GM12873 (cell line): Measurements from ENCODE around the gene FSD1.

Source experiments
- CTCF ChIP-seq: IDR thresholded peaks from 2 replicates; pipeline ENCODE4 v1.5.1; 2012; ENCODE audit warnings: low read depth, mild to moderate bottlenecking, moderate library complexity, low read length, control low read depth; ENCODE audit not compliant: insufficient read depth; ENCODE audit errors: missing control alignments

FSD1 gene

GRCh38 chr19:4361152-4362046 is 57.0 kb downstream of the FSD1 start:
- no peak for TF ChIP-seq CTCF

DNA sequence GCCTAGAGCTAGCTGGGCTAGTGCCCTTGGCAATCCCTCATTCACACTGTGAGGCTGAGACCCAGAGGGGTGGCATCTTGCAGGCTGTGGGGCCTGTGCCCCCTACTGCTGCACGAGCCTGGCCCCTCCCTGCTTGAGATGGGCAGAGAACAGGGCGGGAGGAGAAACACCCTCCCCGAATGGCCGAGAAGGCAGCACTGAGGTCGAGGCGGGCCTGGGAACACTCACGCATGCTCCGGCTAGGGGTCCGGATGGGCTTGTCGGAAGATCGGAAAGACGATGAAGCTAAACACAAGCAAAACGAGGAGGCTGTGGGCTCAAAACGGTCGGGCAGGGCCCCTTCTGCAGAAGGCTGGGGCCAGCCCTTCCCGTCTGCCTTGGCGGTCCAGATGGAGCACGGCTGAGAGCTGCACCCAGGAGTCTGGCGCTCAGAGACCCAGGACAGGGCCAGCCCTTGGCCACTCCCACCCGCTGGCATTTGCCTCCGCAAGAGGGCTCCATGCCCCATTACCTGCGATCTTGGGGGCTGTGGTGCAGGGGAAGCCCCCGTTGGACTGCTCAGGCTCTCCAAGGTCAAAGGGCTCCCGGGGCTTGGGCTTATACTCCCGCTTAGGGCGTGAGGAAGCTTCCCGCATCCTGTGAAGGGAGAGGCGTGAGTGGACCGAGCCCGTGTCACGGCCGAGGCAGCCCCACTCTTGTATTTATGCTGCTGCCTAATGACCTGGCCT is 57.9 kb downstream of the FSD1 start:
- no peak for TF ChIP-seq CTCF

DNA sequence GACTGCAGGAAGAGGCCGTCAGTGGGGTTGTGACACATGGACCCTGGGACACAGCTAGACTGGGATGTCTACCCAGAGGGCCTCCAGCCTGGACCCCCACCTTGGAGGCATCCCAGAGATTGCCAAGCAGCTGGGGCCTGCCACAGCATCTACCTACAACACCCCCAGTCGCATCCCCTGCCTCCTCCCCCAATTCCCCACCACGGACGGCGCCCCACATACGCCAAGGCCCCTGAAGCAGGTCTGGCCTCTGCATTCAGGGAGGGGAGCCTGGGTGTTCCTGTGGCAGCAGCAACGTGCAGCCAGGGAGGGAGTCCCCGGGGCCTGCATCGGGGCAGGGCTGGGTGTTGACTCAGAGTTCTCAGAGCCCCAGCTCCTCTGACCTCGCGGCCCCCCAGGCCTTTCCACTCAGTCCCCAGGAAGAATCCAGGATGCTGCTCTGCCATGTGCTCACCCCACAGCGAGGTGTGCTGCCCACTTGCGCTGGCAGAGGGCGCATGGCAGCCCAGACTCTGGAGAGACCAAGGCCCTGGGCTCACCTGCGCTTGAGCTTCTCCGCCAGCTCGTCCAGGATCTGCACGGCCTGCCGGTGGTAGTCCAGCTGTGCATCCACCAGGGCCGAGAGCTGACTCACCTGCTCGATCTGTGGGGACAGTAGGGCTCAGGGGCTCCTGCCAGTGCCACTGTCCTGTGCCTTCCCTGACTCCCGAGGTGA is 58.6 kb downstream of the FSD1 start:
- TF ChIP-seq CTCF, result peak; percentile 33

GRCh38 chr19:4363571-4364304 is 59.3 kb downstream of the FSD1 start:
- TF ChIP-seq CTCF, result no peak

GRCh38 chr19:4365341-4365740 is 60.9 kb downstream of the FSD1 start:
- TF ChIP-seq CTCF, result no peak

DNA sequence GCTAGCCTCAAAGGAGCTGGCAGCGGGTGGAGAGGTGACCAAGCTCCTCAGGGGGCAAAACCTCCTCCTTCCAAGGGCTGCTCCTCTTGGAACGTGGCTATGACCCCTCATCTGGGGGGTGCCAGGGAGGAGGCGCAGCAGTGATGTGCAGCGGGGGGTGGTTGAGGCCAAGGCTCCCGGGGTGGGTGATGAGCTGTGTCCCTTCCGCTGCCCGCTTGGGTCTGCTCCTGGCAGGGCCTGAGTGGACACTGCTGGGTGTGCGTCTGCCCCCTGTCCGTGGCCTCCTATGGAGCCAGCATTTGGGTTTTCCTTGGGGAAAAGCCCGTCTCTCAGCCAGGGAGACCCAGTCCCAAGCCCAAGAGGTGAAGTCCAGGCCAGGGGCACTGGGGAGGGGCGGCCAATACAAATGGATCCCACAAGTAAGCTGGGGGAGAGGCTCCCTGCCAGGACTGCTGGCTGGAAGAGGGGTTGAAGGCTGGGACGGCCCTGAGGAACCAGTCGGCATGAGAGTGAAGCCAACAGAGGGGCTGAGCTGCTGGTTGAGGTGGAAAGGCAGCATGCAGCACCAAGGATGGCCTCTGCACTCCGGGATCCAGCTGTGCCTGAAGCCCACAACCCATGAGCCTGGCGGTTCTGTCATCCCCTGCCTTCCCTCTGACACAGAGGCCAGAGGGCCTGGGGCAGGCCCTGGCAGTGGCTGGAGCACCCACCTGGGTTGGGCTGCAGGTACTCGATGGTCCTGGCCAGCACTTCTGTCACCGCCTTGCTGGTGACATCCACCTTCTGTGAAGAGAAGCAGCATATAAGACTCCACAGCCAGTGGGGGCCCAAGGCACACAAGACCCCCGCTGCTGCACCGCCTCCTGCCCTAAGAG is 61.6 kb downstream of the FSD1 start:
- no peak for TF ChIP-seq CTCF
